Fibroblast of mammary gland (primary cell): Measurements from ENCODE around the gene CGREF1.
A peak's percentile ranks its signal among the peaks of the same experiment; 100 is the strongest.

Experiments used
- DNase-seq: peaks from one replicate; pipeline ENCODE4 v3.0.0-alpha.2; 2010; ENCODE audit warnings: low read depth
- H3K4me3 ChIP-seq: 2 replicates; pipeline ENCODE4 v1.5.1; 2011; ENCODE audit warnings: low read depth, mild to moderate bottlenecking, low read length, moderate library complexity; ENCODE audit not compliant: control insufficient read depth
- CTCF ChIP-seq: conservative IDR thresholded peaks from 2 replicates; pipeline ENCODE4 v1.5.1; 2011; ENCODE audit warnings: low read depth, low read length, inconsistent platforms; ENCODE audit not compliant: control insufficient read depth, insufficient read depth

CGREF1 gene

DNA sequence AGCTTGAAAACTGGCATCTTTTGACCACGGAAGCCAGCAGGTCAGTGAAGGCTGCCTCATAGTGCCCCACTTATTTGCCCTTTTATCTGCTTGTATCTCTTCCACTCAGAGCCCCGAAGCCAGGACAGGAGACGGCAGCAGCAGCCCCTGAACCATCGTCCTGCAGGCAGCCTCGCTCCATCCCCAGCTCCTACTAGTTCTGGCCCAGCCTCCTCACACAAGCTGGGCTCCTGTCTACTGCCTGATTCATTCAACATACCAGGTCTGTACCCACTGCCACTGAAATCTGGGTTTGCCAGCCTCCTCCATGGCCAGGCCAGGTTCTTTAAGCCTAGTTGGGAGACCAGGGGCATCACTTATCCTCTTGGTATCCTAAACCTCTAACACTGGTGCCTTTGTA lies 51.5 kb downstream of the CGREF1 start:
- no peak for TF ChIP-seq CTCF
- H3K4me3 ChIP-seq: no peak overlapping the region
- DNase-seq: no peak

DNA sequence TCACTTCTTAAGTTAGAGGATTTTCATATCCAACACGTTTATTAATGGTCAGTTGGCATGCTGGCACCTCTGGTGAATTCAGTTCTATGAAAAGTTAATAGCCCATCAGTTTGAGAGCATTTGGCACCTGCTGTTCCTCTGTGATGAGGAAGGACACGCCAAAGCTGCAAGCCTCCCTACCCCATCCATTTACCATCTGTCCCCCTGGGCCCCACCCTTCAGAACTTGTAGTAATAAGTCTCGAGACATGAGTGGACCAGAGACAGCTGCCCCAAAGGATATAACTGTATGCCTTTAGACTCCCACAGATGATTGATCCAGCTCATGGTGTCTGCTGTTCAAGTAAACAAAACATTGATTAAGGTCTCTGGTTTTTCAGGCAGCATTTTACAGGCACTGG lies 53.8 kb downstream of the CGREF1 start:
- TF ChIP-seq CTCF: no peak
- no peak overlapping the region for H3K4me3 ChIP-seq
- DNase-seq: no peak

DNA sequence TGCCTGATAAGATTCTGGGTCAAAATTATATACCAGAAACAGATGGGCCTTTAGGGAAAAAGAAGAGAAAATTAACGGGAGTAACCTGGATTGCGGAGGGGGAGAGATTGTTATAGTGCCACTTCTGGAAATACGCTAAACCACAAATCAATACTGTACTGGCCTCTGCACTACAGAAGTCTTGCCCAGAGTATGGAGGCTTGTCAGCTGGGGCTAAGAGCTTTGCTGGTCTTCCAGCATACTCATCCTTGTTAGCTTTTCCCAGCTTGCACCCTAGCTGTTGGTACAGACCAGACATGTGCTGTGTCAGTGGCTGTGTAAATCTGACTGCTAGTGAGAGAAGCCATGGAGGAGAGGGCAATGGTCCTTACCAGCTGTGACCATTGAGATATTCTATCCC lies 58.6 kb downstream of the CGREF1 start:
- TF ChIP-seq CTCF: no peak
- H3K4me3 ChIP-seq: no peak overlapping the region
- no peak for DNase-seq

DNA sequence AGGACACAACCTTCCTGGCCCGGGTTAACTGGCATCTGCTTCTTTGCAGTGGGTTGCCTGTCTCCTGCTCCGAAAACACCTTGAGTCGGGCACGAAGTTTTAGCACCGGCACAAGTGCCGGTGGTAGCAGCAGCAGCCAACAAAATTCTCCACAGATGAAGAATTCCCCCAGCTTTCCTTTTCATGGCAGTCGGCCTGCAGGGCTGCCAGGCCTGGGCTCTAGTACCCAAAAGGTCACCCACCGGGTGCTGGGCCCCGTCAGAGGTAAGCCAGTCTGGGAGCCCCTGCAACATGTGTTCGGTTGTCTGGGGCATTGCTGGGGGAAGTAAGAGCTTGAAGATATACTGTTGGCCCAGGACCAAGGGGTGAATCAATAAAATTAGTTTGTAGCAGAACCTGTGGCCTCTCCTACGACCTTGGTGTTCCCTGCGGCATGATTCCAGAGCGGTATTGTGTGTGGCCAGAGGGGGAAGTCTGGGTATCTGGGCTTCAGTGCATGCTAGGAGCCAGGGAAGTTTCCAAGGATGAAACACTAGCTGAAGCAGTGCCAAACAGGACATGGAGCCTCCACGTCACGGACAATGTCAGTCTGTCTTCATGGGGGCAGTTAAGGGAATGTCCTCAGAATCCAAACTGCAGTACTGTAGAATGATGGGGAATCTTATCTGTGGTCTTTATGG lies 59.6 kb downstream of the CGREF1 start:
- no peak overlapping the region for H3K4me3 ChIP-seq
- no peak for TF ChIP-seq CTCF
- DNase-seq: peak; percentile 48

DNA sequence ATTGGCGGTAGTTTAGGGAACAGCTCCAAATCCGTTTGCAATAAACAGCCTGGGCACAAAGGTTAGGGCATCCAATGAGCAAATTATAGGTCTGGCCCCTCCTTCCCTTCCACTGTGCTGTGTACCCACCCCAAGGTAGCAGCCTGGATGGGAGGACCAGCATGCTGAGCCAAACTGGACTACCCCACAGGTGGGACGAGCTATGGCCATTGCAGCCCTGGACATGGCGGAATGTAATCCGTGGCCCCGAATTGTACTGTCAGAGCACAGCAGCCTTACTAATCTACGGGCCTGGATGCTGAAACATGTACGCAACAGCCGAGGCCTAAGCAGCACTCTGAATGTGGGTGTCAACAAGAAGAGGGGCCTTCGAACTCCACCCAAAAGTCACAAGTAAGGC lies 60.7 kb downstream of the CGREF1 start:
- no peak overlapping the region for H3K4me3 ChIP-seq
- TF ChIP-seq CTCF: no peak

GRCh38 chr2:27057184-27057583 lies 61.7 kb downstream of the CGREF1 start:
- TF ChIP-seq CTCF: no peak

More for the DNA sequence above, 60.7 kb downstream of the CGREF1 start:
- no peak for DNase-seq

DNA sequence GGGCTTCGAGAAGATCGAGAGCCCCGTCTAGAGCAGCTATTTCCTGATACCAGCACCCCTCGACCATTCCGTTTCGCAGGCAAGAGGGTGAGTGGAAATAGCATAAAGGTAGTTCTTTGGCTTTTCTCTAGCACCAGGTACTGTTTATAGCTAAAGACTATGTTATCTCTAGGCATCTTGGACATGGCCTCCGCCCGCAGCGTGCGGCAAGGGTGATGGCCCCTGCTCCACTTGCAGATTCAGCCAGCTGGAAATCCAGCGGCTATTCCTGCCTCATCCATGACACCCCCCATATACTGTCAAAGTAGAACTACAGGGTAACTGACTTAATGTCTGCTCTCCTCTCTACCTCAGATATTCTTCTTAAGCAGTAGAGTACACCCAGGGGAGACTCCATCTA lies 64.2 kb downstream of the CGREF1 start:
- TF ChIP-seq CTCF: no peak
- no peak overlapping the region for H3K4me3 ChIP-seq
- DNase-seq: no peak

More at GRCh38 chr2:27057184-27057583, 61.7 kb downstream of the CGREF1 start:
- DNase-seq: no peak
- H3K4me3 ChIP-seq: no peak overlapping the region
